GM23248 (cell line): ENCODE data around the gene B3GNT4. TPM values are rescaled to one million over a fixed set of nuclear protein-coding genes. Genes with fewer than 3 reads are reported as not detected.

Experiments used
- DNase-seq: peaks from one replicate; pipeline ENCODE4 v3.0.0-alpha.2; 2015
- H2AFZ ChIP-seq: fragments of 200-600 bp; sonication (generic); 2 replicates; pipeline ENCODE4 v1.6.1; 2016; ENCODE audit warnings: antibody characterized with exemption
- H3F3A ChIP-seq: fragments of 200-600 bp; sonication (generic); 2 replicates; pipeline ENCODE4 v1.6.1; 2016; ENCODE audit warnings: mild to moderate bottlenecking, antibody characterized with exemption, mixed run types; ENCODE audit not compliant: insufficient read depth
- H3K27ac ChIP-seq: fragments of 200-600 bp; sonication (generic); 2 replicates; pipeline ENCODE4 v1.5.1; 2016; ENCODE audit warnings: mild to moderate bottlenecking
- H3K27me3 ChIP-seq: fragments of 200-600 bp; sonication (generic); replicated peaks from 2 replicates; pipeline ENCODE4 v1.6.1; 2016; ENCODE audit warnings: mild to moderate bottlenecking; ENCODE audit not compliant: insufficient read depth
- H3K36me3 ChIP-seq: fragments of 200-600 bp; sonication (generic); 2 replicates; pipeline ENCODE4 v1.6.1; 2016; ENCODE audit warnings: low read depth, mild to moderate bottlenecking
- H3K4me1 ChIP-seq: fragments of 200-600 bp; sonication (generic); 2 replicates; pipeline ENCODE4 v1.6.1; 2016; ENCODE audit warnings: mild to moderate bottlenecking; ENCODE audit not compliant: insufficient read depth
- H3K4me2 ChIP-seq: fragments of 200-600 bp; sonication (generic); one replicate; pipeline ENCODE4 v1.6.1; 2016; ENCODE audit warnings: mild to moderate bottlenecking; ENCODE audit not compliant: unreplicated experiment
- H3K4me3 ChIP-seq: fragments of 200-600 bp; sonication (generic); 2 replicates; pipeline ENCODE4 v1.5.1; 2016; ENCODE audit warnings: mild to moderate bottlenecking
- H3K79me2 ChIP-seq: fragments of 200-600 bp; sonication (generic); 2 replicates; pipeline ENCODE4 v1.6.1; 2016; ENCODE audit warnings: mild to moderate bottlenecking; ENCODE audit not compliant: insufficient read depth
- H3K9ac ChIP-seq: fragments of 200-600 bp; sonication (generic); 2 replicates; pipeline ENCODE4 v1.6.1; 2016; ENCODE audit warnings: mild to moderate bottlenecking
- H3K9me2 ChIP-seq: fragments of 200-600 bp; sonication (generic); 2 replicates; pipeline ENCODE4 v1.6.1; 2016; ENCODE audit warnings: mixed run types, mild to moderate bottlenecking, moderate library complexity; ENCODE audit not compliant: insufficient read depth
- H3K9me3 ChIP-seq: fragments of 200-600 bp; sonication (generic); one replicate; pipeline ENCODE4 v1.6.1; 2017; ENCODE audit warnings: low read depth
- H4K20me1 ChIP-seq: fragments of 200-600 bp; sonication (generic); 2 replicates; pipeline ENCODE4 v1.6.0; 2016; ENCODE audit not compliant: insufficient read depth
- EZH2 ChIP-seq: fragments of 200-600 bp; sonication (generic); IDR thresholded peaks from 2 replicates; pipeline ENCODE4 v1.6.1; 2018; ENCODE audit warnings: antibody characterized with exemption, mild to moderate bottlenecking; ENCODE audit not compliant: insufficient read depth, poor library complexity, severe bottlenecking
- EZH2phosphoT487 ChIP-seq: fragments of 200-600 bp; sonication (generic); IDR thresholded peaks from 2 replicates; pipeline ENCODE4 v1.6.1; 2018; ENCODE audit warnings: antibody characterized with exemption, moderate library complexity, mild to moderate bottlenecking, low read depth; ENCODE audit not compliant: insufficient read depth
- WGBS, 2 experiments: methylation state at CpG; one replicate each; pipeline ENCODE4 v1.1.6; 2015 to 2017; ENCODE audit warnings: low lambda C conversion rate in 2 of 2, low coverage in 1 of 2; ENCODE audit errors: missing lambda C conversion rate in 2 of 2; 5-methylcytosine and 5-hydroxymethylcytosine counted together
- in situ Hi-C: fragments of 300-500 bp; cut with MboI; formaldehyde crosslinking; loops from 2 replicates; pipeline ENCODE4 v1.15.0; 2020
- polyA plus RNA-seq: library from polyadenylated mRNA; unstranded; fragments of >200 nt; fragmentation: Nextera tagmentation; extraction: Ambion mirVana; gene quantifications from 2 replicates; pipeline ENCODE4 v1.2.1, GENCODE V29; 2016
- total RNA-seq: library from RNA; depleted of rRNA; stranded (reverse); fragments of >200 nt; shearing (Covaris generic); gene quantifications from 2 replicates; pipeline ENCODE4 v1.2.3, GENCODE V29; 2014

B3GNT4 gene
- total and polyA plus RNA-seq, 2 experiments from 2014 or later: 0.22 to 0.40 TPM

- TF ChIP-seq EZH2phosphoT487 (no peak), EZH2 (no peak)
- DNase-seq: no peak
- H4K20me1 ChIP-seq: no peaks in the 10 kb centered on the region
- no peaks in the 10 kb centered on the region; the same call in 1 of the 2 replicates for H3K27me3 ChIP-seq
- H2AFZ ChIP-seq: no peak overlapping the region
- no peaks in the 10 kb centered on the region for H3F3A ChIP-seq
- no peaks in the 10 kb centered on the region for H3K79me2 ChIP-seq
- H3K4me2 ChIP-seq: no peak overlapping the region
- in situ Hi-C loops: no loop called here
- no peaks in the 10 kb centered on the region for H3K4me1 ChIP-seq
- no peak overlapping the region for H3K9ac ChIP-seq
- H3K9me3 ChIP-seq: no peaks in the 10 kb centered on the region
- no peaks in the 10 kb centered on the region for H3K36me3 ChIP-seq
- 72 to 76% methylated on average over 10 of the region's 10 CpGs for WGBS, 2 experiments
- H3K9me2 ChIP-seq: no peaks in the 10 kb centered on the region
- no peak overlapping the region for H3K4me3 ChIP-seq
- no peak overlapping the region for H3K27ac ChIP-seq
These were observed 36.1 kb upstream of the B3GNT4 start for GRCh38 chr12:122167356-122167925.

- DNase-seq: no peak
- H4K20me1 ChIP-seq: no peaks in the 10 kb centered on the region
- WGBS, 2 experiments: 56 to 59% methylated on average over 3 of the region's 3 CpGs
- no peak overlapping the region for H2AFZ ChIP-seq
- peaks cover 5% of the 10 kb centered on the region; the same call in 1 of the 2 replicates for H3K27me3 ChIP-seq
- H3K9ac ChIP-seq: no peak overlapping the region
- TF ChIP-seq EZH2: no peak
- TF ChIP-seq EZH2phosphoT487: no peak
- no peaks in the 10 kb centered on the region for H3K4me1 ChIP-seq
- H3K9me2 ChIP-seq: no peaks in the 10 kb centered on the region
- in situ Hi-C loops: no loop called here
- no peak overlapping the region for H3K27ac ChIP-seq
- H3K4me2 ChIP-seq: no peak overlapping the region
- no peaks in the 10 kb centered on the region for H3K36me3 ChIP-seq
- H3K9me3 ChIP-seq: no peaks in the 10 kb centered on the region
- no peaks in the 10 kb centered on the region for H3K79me2 ChIP-seq
- no peaks in the 10 kb centered on the region for H3F3A ChIP-seq
- H3K4me3 ChIP-seq: no peak overlapping the region
These were observed 35.0 kb upstream of the B3GNT4 start for GRCh38 chr12:122168492-122168891.

GRCh38 chr12:122171399-122171798 is 32.1 kb upstream of the B3GNT4 start:
- H3K36me3 ChIP-seq: no peaks in the 10 kb centered on the region
- H3K9me2 ChIP-seq: no peaks in the 10 kb centered on the region
- no peak overlapping the region for H3K4me3 ChIP-seq
- H2AFZ ChIP-seq: no peak overlapping the region
- no peaks in the 10 kb centered on the region for H3K4me1 ChIP-seq
- no peak for DNase-seq
- H4K20me1 ChIP-seq: no peaks in the 10 kb centered on the region
- no peaks in the 10 kb centered on the region for H3K79me2 ChIP-seq
- no peak overlapping the region for H3K9ac ChIP-seq
- in situ Hi-C loops: no loop called here
- H3K4me2 ChIP-seq: no peak overlapping the region
- peaks cover 5% of the 10 kb centered on the region for H3K27me3 ChIP-seq
- no peak overlapping the region for H3K27ac ChIP-seq
- H3F3A ChIP-seq: no peaks in the 10 kb centered on the region
- WGBS, 2 experiments: 41 to 57% methylated on average over 5 of the region's 5 CpGs
- TF ChIP-seq EZH2 (no peak), EZH2phosphoT487 (no peak)
- no peaks in the 10 kb centered on the region for H3K9me3 ChIP-seq

- Histone ChIP-seq H3K4me3 (no peak overlapping the region), H2AFZ (no peak overlapping the region), H3K4me1 (no peaks in the 10 kb centered on the region), H3K4me2 (no peak overlapping the region), H3K79me2 (no peaks in the 10 kb centered on the region), H3F3A (no peaks in the 10 kb centered on the region), H3K9ac (no peak overlapping the region), H3K9me2 (no peaks in the 10 kb centered on the region), H3K9me3 (no peaks in the 10 kb centered on the region), H3K36me3 (no peaks in the 10 kb centered on the region), H3K27me3 (peaks cover 5% of the 10 kb centered on the region), H3K27ac (no peak overlapping the region), H4K20me1 (no peaks in the 10 kb centered on the region)
- no peak for TF ChIP-seq EZH2
- no peak for TF ChIP-seq EZH2phosphoT487
- DNase-seq: no peak
- in situ Hi-C loops: no loop called here
- 73 to 75% methylated on average over 17 of the region's 17 CpGs for WGBS, 2 experiments
These were observed 31.1 kb upstream of the B3GNT4 start for GRCh38 chr12:122172262-122172939.
